GM19239 (cell line): ENCODE results near the gene USF2.
"Not testable (repeated sequence)": the region's sequence is repeated elsewhere in the genome, so short reads cannot be mapped to it uniquely, and the experiment has no call there.

Experiments
- DNase-seq: peaks from one replicate; pipeline ENCODE4 v3.0.0; 2011; ENCODE audit warnings: low spot score; ENCODE audit not compliant: insufficient read length
- FAIRE-seq: peaks from 2 replicates; lab custom pipeline; 2011; peaks lifted over from hg19 to GRCh38; lab: Jason Lieb, UNC

USF2 gene

GRCh38 chr19:35268536-35269437, at the start of gene USF2:
TSS of gene USF2 (plus strand) at chr19:35268962. CDS start at chr19:35269102, 140 bp downstream.
- no peak for FAIRE-seq
- peak; percentile 88 for DNase-seq

GRCh38 chr19:35219008-35219407, 49.8 kb upstream of the USF2 start:
- FAIRE-seq (no peak), DNase-seq (no peak)

GRCh38 chr19:35220315-35220921, 48.3 kb upstream of the USF2 start:
- FAIRE-seq: no peak
- no peak for DNase-seq

- not testable (repeated sequence) for DNase-seq, FAIRE-seq
Observed at GRCh38 chr19:35220973-35221590, 47.7 kb upstream of the USF2 start.

- DNase-seq (no peak), FAIRE-seq (no peak)
Observed at GRCh38 chr19:35222373-35223015, 46.3 kb upstream of the USF2 start.

- FAIRE-seq (no peak), DNase-seq (no peak)
Observed at GRCh38 chr19:35223084-35223790, 45.5 kb upstream of the USF2 start.

- DNase-seq: no peak
- no peak for FAIRE-seq
Observed at GRCh38 chr19:35223862-35224505, 44.8 kb upstream of the USF2 start.

- FAIRE-seq: no peak
- no peak for DNase-seq
Observed at GRCh38 chr19:35224681-35225571, 43.8 kb upstream of the USF2 start.

GRCh38 chr19:35225951-35226350, 42.8 kb upstream of the USF2 start:
- FAIRE-seq: no peak
- DNase-seq: no peak

GRCh38 chr19:35226748-35227147, 42.0 kb upstream of the USF2 start:
- DNase-seq: no peak
- no peak for FAIRE-seq

GRCh38 chr19:35228177-35228930, 40.4 kb upstream of the USF2 start, which contains the start of gene FAM187B:
TSS of gene FAM187B (minus strand) at chr19:35228739. CDS start at chr19:35228680, 59 bp downstream.
- FAIRE-seq (no peak), DNase-seq (no peak)

GRCh38 chr19:35229601-35230000, 39.2 kb upstream of the USF2 start:
- FAIRE-seq (no peak), DNase-seq (no peak)

- FAIRE-seq (no peak), DNase-seq (no peak)
Observed at GRCh38 chr19:35231956-35232645, 36.7 kb upstream of the USF2 start.

- FAIRE-seq (no peak), DNase-seq (no peak)
Observed at GRCh38 chr19:35232912-35233311, 35.9 kb upstream of the USF2 start.

- no peak for DNase-seq
- no peak for FAIRE-seq
Observed at GRCh38 chr19:35236638-35237400, 31.9 kb upstream of the USF2 start.

GRCh38 chr19:35239597-35239996, 29.2 kb upstream of the USF2 start:
- DNase-seq, FAIRE-seq: not testable (repeated sequence)
